Amniotic stem cell (primary cell): ENCODE data around the gene EPHA6.
"Not testable (repeated sequence)": the region's sequence is repeated elsewhere in the genome, so short reads cannot be mapped to it uniquely, and the experiment has no call there.

Experiments used
- DNase-seq: peaks from one replicate; lab custom pipeline; 2025; lab: John Stamatoyannopoulos, UW

The EPHA6 gene

DNA sequence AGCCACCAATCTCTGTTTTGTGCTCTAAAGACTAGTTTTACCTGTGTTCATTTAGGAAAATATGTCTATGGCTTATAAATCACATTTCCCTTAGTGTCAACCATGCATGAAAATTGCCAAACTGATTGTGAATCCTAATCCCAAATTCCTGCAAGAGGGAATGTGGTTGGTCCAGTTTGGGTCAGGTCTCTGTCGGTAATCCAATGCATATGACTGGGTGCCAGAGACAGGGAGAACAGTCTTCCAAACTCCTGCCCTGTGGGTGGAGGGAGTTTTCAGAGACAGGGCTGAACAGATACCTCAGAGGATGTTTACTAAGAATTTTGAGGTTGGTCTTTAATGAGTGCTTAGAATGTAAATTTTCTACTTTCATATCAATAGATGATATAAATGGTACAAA lies 649.6 kb downstream of the EPHA6 start:
- DNase-seq: no peak

DNA sequence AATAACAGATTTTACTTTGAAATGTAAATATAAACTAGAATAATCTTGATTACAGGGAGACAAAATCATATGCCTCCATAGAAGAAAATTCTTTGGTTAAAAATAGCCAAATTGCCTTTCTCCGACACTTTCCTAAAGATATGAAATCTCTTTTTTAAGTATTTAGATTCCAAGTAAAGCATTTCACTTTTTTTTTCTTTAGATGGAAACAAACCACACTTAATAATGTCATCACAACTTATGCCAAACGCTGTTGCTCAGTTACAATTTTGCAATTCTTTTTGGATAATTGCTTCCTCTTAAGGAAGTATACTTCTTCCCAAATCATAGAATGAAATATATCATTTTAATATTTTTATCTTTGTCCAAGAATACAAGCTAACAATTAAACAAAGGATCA lies 656.1 kb downstream of the EPHA6 start:
- no peak for DNase-seq

DNA sequence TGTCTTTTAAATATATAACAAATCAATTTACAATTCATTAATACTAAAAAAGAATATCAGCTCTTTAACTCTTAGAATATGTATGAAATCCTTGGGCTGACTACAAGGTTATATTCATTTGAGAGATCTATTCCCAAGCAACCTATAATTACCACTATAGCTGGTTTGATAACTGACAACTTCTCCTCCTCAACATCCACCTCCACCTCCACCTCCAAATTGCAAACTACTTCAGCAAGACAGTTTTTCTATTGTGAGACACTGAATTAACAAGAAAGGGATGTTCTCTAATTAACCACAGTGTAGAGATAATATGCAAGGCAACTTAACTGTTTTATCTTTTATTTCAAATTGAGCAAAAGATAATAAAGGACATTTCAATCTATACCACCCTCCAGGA lies 665.3 kb downstream of the EPHA6 start:
- DNase-seq: no peak

DNA sequence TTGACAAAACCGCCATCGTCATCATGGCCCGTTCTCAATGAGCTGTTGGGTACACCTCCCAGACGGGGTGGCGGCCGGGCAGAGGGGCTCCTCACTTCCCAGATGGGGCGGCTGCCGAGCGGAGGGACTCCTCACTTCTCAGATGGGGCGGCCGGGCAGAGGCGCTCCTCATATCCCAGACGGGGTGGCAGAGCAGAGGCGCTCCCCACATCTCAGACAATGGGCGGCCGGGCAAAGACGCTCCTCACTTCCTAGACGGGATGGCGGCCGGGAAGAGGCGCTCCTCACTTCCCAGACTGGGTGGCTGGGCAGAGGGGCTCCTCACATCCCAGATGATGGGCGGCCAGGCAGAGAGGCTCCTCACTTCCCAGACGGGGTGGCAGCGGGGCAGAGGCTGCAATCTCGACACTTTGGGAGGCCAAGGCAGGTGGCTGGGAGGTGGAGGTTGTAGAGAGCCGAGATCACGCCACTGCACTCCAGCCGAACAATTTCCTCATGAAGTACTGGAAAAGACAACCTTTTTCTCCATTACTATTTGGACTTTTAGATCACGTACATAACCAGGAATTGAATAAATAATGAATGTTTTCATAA lies 666.4 kb downstream of the EPHA6 start:
- DNase-seq: not testable (repeated sequence)

DNA sequence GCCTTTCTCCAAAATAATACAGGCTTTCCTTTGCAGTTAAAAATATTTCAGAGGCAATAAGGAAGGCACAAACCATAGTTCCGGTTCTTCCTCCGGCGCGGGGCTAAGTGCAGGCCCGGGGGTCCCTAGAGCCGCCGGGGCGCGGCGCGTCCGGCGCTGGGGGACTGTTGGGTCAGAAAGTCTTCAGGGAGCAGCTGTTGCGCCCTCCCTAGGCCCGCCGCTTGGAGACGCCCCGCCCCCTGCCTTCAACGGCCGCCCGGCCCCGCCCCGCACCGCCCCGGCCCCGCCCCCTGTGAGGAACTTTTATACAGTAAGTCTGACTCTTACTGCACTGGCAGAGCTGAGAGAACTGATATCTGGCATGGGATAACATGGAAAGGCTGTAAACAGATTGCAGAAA lies 667.0 kb downstream of the EPHA6 start:
- DNase-seq: no peak

DNA sequence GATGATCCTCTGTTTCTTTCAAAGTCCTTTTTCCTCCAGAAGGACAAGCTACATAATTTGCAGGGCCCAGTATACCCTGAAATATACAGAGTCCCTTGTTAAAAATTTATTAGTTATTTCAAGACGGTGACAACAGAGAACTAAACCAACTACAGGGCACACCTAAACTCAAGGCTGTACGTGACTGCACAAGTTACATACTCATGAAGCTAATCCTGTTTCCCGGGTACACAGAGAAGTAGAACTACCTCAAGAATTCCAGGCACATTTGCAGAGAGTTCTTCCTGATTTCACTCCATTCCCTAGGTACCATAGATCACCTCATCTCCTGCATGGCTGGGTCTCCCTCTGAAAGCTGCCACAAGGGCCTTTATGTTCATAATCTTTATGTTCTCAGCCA lies 670.8 kb downstream of the EPHA6 start:
- no peak for DNase-seq

DNA sequence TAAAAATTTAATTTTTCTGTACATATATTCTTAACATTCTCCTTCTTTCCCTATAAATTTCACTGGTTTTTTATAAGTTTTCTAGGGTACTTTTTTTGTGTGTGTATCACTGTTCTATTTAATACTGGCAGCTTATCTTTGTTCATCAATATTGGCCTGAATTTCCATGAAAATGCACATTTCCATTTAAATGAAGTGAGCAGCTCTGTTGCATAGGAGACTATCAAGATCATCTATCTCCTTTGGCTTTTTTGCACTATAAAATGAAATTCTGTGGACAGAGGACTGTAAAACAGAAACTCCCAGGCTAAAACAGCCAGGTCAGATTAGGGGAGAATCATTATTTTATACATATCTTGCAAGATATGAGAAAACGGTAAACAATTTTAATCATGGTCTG lies 673.2 kb downstream of the EPHA6 start:
- no peak for DNase-seq

DNA sequence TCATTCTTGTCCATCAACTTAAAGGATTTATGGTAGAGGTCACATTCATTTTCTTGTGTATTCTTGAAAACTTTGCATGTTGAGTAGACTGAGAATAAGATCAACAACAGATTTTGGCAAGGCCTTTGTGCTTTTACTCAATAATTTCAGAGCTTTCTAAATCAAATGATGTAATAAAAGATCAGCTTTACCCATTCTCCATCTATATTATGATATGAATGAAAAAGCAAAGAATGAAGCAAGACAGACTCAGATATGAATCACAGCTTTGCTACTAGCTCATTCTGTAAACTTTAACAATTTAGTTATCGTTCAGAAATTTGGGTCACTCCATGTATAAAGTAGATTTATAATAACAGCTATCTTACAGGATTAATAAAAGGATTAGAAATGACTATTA lies 674.3 kb downstream of the EPHA6 start:
- no peak for DNase-seq

DNA sequence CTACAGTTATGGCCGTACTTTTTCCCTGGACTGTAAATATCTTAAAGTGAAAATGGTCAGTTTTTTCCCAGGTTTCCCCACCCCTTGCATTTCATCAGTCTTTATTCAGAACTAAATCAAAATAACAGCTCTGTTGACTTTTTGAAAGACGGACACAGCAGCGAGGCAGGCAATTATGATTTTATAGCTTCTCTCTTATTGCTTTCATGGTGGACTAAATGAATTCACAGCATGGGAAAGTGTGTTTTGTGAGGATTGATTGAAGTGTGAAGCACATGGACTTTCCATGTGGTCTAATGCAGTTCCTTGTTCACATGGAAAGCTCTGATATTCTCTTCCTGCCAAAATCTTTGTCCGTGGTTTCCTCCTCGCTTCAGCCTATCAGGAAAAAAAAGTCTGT lies 681.5 kb downstream of the EPHA6 start:
- DNase-seq: no peak

DNA sequence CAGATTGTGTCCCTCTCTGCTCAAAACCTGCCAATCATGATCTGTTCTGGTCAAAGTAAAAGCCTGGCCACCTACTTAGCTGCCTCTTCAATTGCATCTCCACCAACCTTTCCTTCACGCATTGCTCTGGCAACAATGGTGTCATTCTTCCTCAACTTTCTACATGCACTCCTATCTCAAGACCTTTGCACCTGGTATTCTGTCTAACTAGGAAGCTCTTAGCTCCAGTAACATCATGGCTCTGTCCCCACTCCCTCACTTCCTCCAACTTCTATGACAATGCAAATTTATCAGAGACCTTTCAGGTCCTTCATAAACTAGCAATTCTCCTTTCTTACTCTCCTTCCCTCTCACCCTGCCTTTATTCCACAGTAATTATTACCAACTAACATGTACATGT lies 682.7 kb downstream of the EPHA6 start:
- no peak for DNase-seq

DNA sequence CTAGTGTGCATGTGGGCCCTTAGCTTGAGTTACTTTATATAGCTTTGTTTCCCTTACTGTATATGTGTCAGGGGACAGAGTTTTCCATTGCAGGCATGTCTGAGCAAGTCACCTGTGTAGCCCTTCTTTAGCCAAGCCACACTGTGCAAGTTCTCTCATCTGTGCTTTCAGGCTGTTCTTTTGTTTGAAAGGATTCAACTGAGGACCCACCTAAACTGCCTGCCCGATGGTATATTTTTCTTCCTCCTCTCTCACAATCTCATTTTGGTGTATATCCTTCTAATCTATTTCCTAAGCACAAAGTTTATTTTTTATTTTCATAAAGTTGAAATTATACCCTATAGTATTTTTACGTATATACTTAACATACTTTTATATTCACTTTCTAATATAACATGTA lies 690.1 kb downstream of the EPHA6 start:
- no peak for DNase-seq

DNA sequence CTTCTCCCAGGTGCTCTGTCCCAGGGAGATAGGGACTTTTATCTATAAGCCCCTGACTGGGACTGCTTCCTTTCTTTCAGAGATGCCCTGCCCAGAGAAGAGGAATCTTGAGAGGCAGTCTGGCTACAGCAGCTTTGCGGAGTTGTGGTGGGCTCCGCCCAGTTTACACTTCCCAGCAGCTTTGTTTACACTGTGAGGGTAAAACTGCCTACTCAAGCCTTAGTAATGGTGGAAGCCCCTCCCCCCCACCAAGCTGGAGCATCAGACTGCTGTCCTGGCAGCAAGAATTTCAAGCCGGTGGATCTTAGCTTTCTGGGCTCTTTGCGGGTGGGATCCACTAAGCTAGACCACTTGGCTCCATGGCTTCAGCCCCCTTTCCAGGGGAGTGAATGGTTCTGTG lies 696.4 kb downstream of the EPHA6 start:
- no peak for DNase-seq

DNA sequence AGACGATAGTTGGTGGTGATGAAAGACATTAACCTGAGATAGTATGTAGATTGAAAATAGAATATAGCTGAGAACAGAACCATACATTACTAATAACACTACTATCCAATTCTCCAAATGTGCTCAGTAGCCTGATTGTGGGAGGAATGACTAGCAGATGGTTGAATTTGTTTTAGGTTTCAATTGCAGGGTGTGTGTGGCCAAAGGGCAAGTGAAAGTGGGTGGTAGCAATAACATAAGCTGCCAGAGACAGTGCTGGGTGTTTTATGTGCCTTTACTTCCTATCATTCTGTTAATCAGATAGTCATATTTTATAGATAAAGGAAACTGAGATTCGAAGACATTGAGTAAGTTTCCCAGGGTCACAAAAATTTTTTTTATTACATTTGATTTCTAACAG lies 700.7 kb downstream of the EPHA6 start:
- DNase-seq: no peak

DNA sequence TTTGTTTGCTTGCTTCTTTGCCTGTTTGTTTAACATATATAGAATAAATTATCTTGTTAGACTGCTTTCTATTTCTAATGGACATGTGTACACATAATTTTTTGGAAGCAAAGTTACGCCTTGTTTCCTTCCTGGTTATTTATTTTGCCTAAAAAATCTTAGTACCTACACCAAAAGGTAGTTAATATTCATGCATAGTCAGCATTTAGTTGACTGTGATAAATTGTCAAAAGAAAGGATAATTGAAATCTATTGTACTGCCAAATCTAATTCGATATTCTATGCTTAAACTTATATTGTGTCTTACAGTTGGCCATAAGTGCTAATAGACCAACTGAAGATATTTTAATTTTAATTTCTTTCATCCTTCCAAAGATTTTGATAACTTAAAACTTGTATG lies 716.3 kb downstream of the EPHA6 start:
- no peak for DNase-seq

DNA sequence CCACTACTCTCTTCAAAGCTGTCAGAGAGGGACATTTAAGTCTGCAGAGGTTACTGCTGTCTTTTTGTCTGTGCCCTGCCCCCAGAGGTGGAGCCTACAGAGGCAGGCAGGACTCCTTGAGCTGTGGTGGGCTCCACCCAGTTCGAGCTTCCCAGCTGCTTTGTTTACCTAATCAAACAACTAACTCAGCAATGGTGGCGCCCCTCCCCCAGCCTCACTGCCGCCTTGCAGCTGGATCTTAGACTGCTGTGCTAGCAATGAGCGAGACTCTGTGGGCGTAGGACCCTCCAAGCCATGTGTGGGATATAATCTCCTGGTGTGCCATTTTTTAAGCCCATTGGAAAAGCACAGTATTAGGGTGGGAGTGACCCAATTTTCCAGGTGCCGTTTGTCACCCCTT lies 733.2 kb downstream of the EPHA6 start:
- not testable (repeated sequence) for DNase-seq

DNA sequence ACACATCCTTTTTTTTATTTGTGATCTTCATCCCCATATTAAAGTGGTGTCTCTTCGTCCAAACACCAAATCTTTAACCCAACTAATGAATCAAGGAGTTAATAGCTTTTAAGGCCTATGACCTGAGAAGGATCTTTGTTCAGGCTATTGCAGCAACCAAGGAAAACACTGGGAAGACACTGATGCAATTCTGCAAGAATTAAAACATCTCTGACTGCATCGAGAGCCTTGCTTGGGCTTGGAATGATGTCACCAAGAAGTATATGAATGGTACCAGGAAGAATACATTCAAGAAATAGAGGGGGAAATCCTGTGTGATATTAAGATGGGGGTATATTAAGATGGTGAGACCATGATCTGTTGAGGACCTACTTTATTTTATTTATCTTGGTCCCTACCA lies 736.0 kb downstream of the EPHA6 start:
- no peak for DNase-seq

DNA sequence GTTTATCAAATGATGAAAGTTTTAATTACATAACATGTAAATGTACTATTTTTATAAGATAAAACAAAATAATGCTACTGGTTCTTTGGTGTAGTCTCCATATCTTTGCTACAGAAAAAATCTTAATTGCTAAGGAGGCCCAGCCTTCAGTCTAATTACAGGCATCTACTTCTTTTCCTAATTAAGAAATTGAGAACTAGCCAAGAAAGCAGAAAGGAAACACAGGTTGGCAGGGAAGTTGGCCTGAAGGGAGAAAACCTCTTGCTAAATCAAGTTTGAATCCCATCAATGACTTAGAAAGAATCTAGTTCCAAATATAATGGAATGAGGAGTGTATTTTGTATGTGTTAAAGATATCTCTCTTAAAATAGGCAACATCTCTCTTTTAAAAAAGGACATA lies 737.8 kb downstream of the EPHA6 start:
- no peak for DNase-seq

DNA sequence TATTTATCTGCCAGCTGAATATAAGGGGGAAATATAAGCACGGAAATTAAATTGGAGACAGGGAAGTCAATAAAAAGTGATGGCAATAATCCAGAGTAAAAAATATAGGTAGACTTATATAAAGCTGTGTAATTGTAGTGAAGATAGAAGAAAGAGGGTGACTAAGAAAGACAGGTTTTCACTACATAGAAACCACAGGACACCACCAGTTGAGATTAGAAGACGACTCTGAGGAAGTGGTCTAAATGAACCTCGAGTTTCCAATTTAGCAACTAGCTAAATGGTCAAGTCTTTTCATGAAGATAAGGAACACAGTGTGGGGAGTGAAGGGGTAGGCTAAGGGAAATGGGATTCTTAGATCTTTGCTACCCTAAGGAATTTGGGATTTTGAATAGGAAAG lies 761.3 kb downstream of the EPHA6 start:
- no peak for DNase-seq

DNA sequence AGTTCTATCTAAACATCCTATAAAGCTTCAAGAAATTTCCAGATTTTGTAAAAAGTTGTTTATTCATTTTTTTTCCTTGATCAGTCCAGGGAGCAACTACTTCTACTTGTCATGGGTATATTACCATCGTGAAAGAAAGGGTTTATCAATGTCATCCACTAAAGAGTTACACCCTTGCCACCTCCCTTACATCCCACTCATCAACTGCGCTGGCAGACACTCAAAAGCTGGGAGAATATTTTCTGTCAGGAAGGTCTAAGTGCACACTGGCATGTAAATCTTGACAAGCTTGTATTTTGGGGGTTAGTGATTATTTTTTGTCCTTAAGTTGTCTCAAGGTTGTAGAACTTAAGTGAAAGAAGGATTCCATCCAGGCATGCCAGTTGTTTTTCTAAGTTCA lies 761.8 kb downstream of the EPHA6 start:
- DNase-seq: no peak

DNA sequence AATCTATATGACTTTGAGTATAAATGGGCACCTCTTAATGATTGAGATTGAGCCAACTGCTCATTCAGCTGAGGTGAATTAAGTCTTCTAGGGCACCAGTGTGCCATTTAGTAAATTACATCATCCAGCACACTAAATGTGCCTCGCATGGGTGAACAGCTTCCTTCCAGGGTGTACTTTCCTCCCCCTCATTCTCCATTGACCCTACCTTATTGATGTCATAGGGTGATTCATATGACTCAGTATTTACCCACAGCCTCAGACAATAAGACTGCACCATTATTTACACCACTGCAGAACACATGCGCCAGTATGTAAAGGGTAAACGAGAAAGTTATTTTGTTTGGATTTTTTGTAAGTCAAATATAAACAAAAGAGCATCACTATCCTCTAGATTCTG lies 765.0 kb downstream of the EPHA6 start:
- DNase-seq: no peak

DNA sequence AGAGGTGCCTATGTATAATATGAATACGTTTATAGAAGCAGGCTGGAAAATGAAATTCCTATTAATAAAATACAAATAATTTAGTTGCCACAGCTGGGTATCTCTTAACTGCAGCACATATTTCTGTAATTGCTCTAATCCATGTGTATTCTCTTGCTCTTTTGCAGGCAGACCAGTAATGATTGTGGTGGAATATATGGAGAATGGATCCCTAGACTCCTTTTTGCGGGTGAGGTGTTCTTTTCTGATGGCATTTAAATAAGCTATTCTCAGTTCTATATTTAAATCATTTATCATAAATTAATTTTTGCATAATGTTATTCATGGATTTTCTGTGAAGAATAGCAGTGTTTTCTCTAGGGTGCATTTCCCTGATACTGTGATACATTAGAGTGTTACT lies 796.2 kb downstream of the EPHA6 start:
- DNase-seq: no peak

DNA sequence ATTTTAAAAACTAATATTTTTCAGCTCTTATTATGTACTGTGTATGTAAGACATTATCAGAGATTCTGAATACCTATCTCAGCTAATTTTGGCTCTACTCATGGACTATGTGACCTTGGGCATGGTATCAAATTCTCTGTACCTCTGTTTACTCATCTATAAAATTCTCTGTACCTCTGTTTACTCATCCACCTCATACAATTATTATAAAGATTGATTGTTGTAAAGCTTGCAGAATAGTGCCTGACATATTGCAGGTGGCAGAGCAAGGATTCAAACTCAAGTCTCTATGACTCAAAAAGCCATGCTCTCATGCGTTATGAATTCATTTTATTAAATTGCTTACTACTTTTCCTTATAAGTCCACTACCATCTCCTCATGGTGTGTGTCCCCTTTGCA lies 798.2 kb downstream of the EPHA6 start:
- DNase-seq: no peak

DNA sequence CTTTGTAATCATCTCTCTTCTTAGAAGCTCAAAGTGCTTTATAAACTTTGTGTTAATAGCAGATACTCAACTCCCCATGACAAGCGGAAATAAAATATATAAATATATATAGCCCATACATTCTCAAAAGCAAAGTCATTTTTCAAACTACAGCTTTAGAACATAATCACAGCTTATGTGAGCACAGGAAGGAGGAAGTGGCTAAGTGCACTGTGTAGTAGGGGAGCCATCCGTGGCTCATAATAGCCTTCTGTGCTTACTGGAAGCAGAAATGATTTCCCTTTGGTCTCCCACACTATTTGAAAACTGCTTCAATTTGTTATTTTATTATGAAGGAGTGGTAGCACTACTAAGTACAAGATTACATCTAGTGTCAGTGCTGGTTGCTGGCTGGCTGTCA lies 798.7 kb downstream of the EPHA6 start:
- DNase-seq: no peak

DNA sequence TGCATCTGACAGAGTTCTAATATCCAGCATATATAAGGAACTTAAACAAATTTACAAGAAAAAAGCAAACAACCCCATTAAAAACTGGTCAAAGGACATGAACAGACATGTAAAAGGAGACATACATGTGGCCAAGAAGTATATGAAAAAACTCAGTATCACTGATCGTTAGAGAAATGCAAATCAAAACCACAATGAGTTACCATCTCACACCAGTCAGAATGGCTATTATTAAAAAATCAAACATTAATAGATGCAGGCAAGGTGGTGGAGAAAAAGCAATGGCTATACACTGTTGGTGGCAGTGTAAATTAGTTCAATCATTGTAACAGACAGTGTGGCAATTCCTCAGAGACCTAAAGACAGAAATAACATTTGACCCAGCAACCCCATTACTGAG lies 806.1 kb downstream of the EPHA6 start:
- DNase-seq: not testable (repeated sequence)

DNA sequence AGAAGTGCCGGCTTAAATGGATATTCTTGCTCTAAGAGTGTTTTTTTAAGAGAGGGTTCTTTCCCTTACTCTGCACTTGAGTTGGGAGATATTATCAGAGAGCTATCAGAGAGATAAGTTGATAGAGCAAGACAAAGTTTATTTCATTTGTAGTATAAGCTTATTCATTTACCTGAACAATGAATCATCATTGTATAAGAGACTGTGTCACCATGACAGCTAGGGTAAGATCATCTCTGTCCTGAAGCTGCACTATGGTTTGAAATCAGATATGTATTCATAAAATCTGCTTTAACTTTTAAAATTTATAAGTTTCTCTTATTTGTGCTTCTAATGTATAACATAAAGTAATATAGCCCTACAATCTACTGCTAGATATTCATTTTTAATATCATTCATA lies 822.1 kb downstream of the EPHA6 start:
- no peak for DNase-seq
